CD4-positive, alpha-beta T cell treated with Interleukin-4 for 4 hours (primary cell): ENCODE measurements around the gene CYTH3.
A peak's percentile ranks its signal among the peaks of the same experiment; 100 is the strongest.
"Not testable (repeated sequence)": the region's sequence is repeated elsewhere in the genome, so short reads cannot be mapped to it uniquely, and the experiment has no call there.

ENCODE experiments used
- DNase-seq: peaks from one replicate; pipeline ENCODE4 v3.0.0-alpha.2; 2020

The CYTH3 gene

DNA sequence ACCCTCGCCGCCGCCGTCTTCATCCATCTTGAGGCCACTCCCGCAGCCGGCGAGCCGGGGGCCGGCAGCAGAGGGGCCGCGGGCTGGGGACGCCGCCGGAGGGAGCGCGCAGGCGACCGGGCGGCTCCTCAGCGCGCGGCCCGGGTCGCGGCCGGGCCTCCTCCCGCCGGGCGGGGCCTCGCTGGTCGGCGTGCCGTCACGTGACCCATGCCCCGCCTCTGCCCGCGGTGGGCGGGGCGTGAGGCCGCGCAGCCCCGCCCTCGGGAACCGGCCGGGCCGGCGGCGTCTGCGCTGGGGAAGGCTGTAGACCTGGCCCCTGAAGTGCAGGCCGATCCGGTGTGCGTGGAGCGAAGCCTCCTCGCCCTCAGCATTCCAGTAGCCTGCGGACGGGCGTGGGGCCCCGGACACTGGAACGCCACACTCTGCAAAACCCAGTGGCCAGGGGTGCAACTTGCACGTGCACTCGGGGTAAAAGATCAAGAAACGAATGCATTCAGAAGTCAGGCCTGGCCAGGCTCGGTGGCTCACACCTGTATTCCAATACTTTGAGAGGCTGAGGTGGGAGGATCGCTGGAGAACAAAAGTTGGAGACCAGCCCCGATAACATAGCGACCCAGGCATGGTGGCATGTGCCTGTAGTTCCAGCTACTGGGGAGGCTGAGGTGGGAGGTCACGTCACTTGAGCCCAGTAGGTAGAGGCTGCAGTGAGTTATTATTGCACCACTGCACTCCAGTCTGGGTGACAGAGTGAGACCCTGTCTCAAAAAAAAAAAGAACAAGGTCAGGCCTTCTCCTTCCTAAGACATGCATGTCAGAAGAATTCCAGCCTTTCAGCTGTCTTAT, at the start of gene CYTH3:
TSS of gene CYTH3 (minus strand) at position 144 of the 843 bp plus-strand sequence. CDS start at position 27, 117 bp downstream.
- peak; percentile 66 for DNase-seq

DNA sequence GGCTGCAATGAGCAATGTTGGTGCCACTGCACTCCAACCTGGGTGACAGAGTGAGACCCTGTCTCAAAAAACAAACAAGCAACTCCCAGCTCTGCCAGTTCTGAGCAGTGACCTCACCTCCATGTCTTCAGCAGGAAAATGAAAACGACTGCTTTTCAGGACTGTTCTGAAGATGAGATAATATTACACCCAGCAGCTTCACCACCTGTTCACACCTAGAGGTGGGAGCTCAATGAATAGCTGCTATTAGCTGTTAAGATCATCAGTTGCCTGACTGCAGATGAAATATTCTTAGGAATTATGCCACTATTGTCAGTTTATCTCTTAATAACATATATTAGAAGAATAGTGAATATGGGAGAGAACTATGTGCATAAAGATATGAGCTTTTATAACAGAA, 48.4 kb upstream of the CYTH3 start:
- no peak for DNase-seq

DNA sequence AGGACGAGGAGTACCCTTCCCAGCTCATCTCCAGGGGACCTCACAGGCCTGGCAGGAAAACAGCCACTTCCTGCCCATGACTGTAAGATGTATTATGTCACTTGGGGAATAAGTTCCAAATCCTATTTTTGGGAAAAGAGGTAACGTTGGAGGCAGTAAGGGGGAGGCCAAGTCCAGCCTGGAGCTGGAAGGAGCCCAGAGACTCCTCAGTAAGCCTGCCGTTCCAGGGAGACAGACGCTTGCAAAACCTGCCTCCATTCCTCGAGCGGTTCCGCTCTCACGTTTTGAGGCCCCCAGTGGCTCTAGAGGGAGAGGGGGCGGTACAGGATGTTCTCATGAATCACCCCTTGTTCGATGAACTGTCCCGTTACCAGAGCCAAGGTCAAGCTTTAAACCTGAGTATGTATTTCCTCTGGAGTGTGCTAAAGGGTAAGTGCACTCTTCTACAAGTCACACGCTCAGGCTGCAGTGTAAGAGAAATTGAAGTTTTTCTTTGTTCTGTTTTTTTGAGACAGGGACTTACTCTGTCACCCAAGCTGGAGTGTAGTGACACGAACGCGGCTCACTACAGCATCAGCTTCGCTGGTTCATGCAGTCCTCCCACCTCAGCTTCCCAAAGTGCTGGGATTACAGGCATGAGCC, 45.5 kb upstream of the CYTH3 start:
- DNase-seq = no peak

DNA sequence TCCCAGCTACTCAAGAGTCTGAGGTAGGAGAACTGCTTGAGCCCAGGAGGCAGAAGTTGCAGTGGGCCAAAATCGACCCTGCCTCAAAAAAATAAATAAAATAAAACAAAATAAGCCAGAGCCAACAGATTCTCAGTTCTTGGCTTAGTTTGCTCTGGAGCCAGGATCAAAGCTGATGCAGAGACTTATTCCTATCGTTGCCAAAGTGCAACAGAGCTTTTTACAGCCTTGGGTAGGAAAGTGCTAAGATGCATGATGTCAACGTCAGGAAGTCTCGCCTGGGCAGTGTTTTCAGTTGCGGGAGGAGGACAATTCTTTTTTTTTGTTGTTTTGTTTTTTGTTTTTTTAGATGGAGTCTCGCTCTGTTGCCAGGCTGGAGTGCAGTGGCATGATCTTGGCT, 43.8 kb upstream of the CYTH3 start:
- no peak for DNase-seq

DNA sequence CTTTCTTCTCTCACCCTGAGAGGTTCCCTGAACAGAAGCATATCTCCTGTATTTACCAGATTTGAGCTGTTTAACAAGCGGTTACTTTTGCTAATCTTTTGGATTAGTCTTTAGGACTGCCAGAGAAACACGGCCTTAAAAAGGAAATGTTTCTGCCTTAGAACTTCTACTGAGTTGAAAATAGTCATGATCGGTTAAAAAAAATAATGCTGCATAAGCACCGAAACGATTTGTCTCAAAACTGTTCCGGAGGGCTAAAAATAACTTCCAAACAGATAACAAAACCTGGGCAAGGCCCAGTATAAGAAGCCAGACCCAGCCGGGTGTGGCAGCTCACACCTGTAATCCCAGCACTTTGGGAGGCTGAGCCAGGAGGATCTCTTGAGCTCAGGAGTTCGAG, 43.3 kb upstream of the CYTH3 start:
- DNase-seq = no peak

- no peak for DNase-seq
Observed at GRCh38 chr7:6310271-6310993, 38.0 kb upstream of the CYTH3 start.

DNA sequence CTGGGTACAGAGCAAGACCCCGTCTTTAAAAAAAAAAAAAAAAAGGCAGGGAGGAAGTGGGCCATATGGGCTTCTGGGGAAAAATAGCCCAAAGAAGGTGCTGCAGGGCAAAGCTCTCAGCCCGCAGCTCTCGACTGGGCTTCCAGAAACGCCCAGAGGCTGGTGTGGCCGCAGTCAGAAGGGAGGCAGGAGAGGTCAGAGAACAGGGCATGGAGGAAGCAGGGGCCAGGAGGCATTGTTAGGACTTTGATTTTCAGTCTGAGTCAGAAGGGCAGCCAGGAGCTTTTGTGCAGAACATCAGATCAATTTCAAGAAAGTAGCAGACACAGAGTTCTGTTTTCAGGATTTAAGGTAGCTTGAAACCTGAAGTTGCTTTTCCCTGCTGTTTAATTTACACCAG, 35.3 kb upstream of the CYTH3 start:
- DNase-seq = no peak

DNA sequence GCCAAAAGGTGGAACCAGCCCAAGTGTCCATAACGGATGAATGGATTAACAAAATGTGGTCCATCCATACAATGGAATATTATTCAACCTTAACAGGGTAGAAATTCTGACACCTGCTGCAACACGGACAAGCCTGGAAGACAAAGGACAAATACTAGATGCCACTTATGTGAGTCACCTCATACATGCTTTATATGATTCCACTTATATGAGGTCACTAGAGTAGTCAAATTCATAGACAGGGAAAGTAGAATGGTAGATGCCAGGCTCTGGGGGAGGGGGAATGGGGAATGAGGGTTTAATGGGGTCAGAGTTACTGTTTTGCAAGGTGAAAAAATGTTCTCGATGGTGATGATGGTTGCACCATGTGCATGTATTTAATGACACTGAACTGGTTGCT, 34.0 kb upstream of the CYTH3 start:
- DNase-seq = no peak

DNA sequence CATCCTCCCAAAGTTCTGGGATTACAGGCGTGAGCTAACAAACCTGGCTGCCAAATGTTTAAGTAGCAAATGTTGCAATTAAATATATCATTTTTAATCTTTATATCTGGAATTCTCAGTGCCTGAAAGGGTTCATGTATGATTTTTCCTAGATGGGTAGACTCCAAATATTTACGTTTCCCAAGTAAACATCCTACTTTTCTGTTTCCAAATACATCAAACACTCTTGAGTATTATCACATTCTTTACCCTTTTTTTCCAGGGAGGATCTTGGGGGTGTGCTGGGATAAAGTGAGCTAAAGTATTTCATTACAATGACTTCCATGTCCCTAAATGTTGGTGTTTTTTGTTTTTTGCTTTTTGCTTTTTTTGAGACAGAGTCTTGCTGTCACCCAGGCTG, 32.9 kb upstream of the CYTH3 start:
- DNase-seq = no peak

GRCh38 chr7:6301446-6301845, 29.0 kb upstream of the CYTH3 start:
- DNase-seq = not testable (repeated sequence)

- no peak for DNase-seq
Observed at GRCh38 chr7:6299774-6300173, 27.4 kb upstream of the CYTH3 start.

DNA sequence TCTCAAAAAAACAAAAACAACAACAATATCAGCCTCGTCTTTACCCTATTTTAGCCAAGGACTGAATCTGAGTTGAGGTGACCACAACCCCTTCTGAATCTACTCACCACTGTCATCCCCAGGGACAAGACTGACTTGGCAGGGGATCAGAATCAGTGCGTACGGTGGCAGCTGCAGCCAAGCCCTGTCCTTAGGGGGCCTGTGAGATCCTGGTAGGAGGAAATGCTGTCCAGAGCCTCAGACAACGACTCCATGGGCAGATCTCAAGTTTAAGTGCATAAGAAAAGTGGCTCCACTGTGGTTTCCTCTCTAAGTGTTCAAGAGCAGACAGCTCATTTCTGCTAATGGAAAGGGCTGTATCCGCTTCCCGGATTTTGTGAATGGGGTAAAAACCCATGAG, 22.4 kb upstream of the CYTH3 start:
- no peak for DNase-seq

- DNase-seq = no peak
Observed at GRCh38 chr7:6293202-6293601, 20.8 kb upstream of the CYTH3 start.

- DNase-seq = not testable (repeated sequence)
Observed at GRCh38 chr7:6291941-6292340, 19.5 kb upstream of the CYTH3 start.

- DNase-seq = no peak
Observed at GRCh38 chr7:6291531-6291930, 19.1 kb upstream of the CYTH3 start.

DNA sequence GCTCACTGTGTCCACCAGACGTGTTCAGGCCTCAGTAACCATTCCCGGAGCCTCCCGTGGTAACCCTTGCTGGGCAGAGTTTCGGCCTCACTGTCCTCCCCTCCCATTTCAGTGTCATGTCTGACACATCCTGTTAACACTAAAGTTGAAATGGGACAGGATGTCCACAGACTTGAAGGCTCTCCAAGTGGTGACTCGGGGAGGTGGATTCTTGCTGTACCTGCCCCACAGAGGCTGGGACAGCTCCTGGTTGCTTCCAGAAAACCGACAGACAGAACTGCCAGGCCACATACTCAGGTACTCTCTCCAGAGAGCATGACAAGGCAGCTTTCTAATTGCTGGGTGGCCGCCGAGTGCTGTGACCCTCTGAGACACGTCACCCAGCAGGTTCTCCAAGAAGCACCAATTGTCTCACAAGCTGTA, 17.9 kb upstream of the CYTH3 start:
- no peak for DNase-seq

GRCh38 chr7:6288270-6288860, 15.9 kb upstream of the CYTH3 start:
- no peak for DNase-seq

DNA sequence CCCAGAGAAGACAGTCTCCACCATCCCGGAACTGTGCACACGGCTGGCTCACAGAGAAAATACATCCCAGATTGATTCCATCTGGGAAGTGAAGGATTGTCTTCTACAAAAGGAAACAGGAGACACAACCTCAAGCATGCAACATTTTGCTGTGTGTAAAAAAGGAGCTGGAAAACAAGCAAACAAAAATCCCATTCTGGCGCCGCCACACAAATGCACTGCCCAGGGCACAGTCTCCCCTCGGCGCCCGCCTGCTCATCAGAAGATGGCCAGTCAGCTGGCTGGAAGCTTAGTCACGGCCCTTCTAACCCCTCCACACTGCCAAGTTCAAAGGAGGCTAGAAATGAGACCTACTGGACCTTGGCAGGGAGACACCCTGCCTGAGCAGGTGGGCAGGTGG, 14.1 kb upstream of the CYTH3 start:
- DNase-seq = no peak

DNA sequence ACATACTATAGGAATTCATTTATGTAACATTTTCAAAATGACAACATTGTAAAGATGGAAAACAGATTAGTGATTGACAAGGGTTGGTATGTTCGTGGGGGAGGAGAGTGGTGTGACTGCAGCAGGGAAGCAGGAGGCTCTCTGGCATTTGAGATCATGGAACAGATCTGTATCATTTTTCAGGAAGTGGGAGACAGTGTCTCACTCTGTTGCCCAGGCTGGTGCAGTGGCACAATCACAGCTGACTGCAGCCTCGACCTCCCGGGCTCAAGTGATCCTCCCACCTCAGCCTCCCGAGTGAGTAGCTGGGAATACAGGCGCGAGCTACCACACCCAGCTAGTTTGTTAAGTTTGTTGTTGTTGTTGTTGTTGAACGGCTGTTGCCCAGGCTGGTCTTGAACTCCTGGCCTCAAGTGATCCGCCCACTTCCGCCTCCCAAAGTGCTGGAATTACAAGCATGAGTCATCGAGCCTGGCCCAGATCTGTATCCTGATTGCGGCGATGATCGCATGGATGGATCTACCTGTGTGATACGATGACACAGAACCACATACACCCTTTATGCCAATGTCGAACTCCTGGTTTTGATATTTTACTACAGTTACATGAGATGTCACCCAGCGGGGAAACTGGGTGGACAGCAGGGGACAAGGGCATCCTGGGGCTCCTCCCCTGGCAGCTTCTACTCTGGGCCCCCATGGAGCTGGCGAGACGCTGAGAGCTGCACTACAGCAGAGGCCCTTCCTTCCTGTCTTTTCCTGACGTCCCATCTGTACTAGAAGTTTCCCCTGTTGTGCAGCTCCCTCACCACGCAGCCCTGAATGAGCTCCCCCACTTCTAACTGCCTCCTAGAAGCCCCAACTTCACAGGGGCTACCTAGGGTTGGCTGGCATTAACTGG, 12.3 kb upstream of the CYTH3 start:
- DNase-seq = no peak

DNA sequence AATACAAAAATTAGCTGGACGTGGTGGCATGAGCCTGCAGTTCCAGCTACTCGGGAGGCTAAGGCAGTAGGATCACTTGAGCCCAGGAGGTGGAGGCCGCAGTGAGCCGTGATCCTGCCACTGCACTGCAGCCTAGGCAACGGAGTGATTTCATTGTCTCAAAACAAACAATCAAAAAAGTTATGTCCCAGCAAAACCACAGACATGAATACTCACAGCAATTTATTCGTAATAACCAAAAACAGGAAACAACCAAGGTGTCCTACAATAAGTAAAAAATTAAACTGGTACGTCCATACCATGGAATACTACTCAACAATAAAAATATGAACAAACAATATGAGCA, 11.6 kb upstream of the CYTH3 start:
- DNase-seq = peak; percentile 8

DNA sequence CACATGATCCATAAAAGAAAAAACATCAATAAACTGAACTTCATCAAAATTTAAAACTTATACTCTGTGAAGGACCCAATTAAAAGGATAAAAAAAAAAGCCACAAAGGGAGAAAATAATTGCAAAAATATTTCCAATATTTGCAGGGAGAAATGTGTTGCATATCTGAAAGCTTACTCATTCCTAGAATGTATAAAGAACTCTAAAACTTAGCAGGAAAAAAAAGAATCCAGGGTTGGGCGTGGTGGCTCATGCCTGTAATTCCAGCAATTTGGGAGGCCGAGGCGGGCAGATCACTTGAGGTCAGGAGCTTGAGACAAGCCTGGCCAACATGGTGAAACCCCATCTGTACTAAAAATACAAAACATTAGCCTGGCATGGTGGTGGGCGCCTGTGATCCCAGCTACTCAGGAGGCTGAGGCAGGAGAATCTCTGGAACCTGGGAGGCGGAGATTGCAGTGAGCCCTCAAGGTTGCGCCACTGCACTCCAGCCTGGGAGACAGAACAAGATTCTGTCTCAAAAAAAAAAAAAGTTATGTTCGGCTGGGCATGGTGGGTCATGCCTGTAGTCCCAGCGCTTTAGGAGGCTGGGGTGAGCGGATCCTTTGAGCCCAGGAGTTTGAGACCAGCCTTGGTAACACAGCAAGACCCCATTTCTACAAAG, 11.1 kb upstream of the CYTH3 start:
- not testable (repeated sequence) for DNase-seq

DNA sequence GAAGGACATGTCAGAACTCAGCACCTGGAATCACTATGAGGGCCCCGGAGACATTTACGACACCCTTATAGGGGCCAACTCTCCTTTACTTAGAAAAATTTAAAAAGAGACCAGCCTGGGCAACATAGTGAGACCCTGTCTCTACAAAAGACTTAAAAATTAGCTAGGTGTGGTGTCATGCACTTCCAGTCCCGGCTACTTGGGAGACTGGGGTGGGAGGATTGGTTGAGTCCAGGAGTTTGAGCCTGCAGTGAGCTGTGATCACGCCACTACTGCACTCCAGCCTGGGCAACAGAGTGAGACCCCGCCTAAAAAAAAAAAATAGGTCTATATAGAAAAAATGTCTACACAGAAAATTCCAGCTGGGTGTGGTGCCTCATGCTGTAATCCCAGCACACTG, 7.5 kb upstream of the CYTH3 start:
- DNase-seq = no peak
